Measurements from ENCODE around the gene FANCM. TPM values are rescaled to one million over a fixed set of nuclear protein-coding genes. Genes with fewer than 3 reads are reported as not detected.

FANCM gene
- total RNA-seq, 1 experiment from 2014 or later: 6.6 TPM

Other genes starting within 250 kb of the FANCM start
- gene KLHL28, start 174.0 kb upstream of the FANCM start, total RNA-seq (2021; ENCODE audit: unreplicated experiment): 7.2 TPM
- gene TOGARAM1, start 173.7 kb upstream of the FANCM start, total RNA-seq (2021; ENCODE audit: unreplicated experiment): 11.6 TPM
- 30.7 TPM for gene PRPF39, start 51.8 kb upstream of the FANCM start, total RNA-seq (2021; ENCODE audit: unreplicated experiment)
- gene FKBP3, start 1.4 kb upstream of the FANCM start, total RNA-seq (2021; ENCODE audit: unreplicated experiment): 47.4 TPM
- 21.1 TPM for gene MIS18BP1, start 117.3 kb downstream of the FANCM start, total RNA-seq (2021; ENCODE audit: unreplicated experiment)

Measured in Panc1 (cell line).